GM19455 (cell line): ENCODE measurements around the gene CEP112.

Source experiments
- ATAC-seq: cut with Tn5 transposase; IDR thresholded peaks from one replicate; pipeline ENCODE4 v1.9.1; 2021; ENCODE audit not compliant: unreplicated experiment

CEP112 gene

GRCh38 chr17:65895969-65896368 lies 296.0 kb downstream of the CEP112 start:
- ATAC-seq = no peak

- no peak for ATAC-seq
Observed at GRCh38 chr17:65893692-65894279, 298.1 kb downstream of the CEP112 start.

GRCh38 chr17:65892912-65893377 lies 299.0 kb downstream of the CEP112 start:
- ATAC-seq = no peak

- ATAC-seq = no peak
Observed at GRCh38 chr17:65891231-65891735, 300.6 kb downstream of the CEP112 start.

- no peak for ATAC-seq
Observed at GRCh38 chr17:65888649-65889048, 303.3 kb downstream of the CEP112 start.

- no peak for ATAC-seq
Observed at GRCh38 chr17:65886315-65887245, 305.4 kb downstream of the CEP112 start.

- ATAC-seq = no peak
Observed at GRCh38 chr17:65885541-65886312, 306.2 kb downstream of the CEP112 start.

DNA sequence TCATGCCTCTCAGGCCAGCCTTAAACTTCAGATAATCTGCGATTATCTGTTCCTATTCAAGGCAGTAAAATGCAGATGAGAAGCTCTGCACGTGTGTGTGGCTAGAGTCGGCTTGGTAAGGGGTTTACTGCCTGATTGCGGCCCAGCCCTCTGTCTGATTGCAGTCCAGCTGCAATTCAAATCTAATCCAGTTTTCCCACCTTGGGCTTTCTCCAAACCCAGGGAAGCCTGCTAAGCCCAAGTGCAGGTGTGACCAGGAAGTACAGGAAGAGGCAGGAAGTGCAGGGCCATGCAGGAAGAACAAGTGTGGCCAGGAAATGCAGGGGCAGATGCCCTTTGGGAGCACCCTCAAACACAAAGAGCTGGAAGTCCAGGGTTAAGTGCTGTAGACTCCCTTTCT lies 314.9 kb downstream of the CEP112 start:
- no peak for ATAC-seq

GRCh38 chr17:65868881-65869280 lies 323.1 kb downstream of the CEP112 start:
- ATAC-seq = no peak

DNA sequence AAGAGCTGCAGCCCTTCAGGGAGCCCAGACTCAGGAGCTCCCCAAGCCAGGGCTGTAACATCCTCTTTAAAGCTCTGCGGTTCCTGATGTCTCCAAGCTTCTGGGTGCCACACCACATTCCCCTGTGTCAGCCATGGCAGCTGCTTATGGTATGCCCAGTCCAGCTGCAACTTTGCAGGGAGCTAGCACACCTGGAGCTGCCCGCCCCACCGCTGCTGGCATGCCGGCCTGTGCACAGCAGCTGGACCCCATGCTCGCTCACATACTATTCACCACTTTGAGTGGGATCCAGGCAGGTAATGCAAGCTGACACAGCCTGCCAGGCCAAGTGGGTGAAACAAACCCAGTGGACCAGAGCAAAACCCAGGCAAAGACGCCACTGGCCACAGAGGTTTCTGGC lies 324.9 kb downstream of the CEP112 start:
- no peak for ATAC-seq

GRCh38 chr17:65865715-65866425 lies 326.1 kb downstream of the CEP112 start:
- ATAC-seq = no peak

DNA sequence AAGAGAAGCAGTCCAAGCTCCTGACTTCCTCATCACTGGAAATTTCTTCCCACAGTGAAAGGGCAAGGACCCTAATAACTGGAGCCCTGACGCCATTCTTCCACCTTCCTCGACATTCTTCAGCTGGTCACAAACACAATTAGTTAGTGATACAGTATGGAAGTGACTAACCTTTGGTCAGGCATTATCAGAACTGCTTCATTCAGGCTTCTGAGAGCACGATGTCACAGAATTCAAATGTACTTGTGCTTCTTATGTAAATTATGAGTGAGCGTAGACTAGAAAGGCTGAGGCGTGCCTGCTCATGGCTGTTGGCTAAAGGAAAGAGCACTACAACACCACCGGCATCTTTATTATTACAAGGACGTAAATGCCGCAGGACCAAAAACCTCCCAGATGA lies 327.5 kb downstream of the CEP112 start:
- ATAC-seq = no peak

DNA sequence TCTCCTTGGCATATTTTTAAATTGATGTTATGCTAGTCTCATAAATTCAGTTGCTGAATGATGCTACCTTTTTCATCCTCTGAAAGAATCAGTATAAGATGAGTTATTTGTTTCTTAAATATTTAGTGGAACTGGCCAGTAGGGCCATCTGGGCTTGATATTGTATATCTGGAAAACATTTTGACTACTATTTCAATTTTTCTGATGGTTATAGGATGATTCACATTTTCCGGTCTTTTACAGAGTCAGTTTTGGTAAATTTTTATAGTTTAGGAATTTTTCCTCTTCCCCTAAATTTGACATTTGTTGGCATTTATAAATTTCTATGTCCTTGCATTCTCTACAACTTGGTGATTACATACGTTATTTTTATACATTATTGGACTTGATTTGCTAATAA lies 334.2 kb downstream of the CEP112 start:
- ATAC-seq = no peak

DNA sequence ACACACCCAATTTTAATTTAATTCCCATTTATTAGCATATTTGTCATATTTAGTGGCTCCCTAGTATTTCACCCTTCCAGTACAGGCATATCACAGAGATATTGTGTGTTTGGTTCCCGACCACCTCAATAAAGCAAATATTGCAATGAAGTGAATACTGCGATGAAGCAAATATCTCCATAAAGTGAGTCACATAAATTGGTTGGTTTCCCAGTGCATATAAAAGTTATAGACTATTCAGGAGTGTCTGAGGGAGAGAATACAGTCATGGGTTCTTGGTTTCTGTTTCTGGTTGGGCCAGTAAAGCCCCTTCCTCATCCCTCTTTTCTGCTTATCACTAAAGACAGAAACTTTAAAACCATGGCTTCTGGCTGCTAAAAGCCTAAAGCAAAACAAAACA lies 335.1 kb downstream of the CEP112 start:
- no peak for ATAC-seq

- ATAC-seq = no peak
Observed at GRCh38 chr17:65855675-65856074, 336.3 kb downstream of the CEP112 start.

DNA sequence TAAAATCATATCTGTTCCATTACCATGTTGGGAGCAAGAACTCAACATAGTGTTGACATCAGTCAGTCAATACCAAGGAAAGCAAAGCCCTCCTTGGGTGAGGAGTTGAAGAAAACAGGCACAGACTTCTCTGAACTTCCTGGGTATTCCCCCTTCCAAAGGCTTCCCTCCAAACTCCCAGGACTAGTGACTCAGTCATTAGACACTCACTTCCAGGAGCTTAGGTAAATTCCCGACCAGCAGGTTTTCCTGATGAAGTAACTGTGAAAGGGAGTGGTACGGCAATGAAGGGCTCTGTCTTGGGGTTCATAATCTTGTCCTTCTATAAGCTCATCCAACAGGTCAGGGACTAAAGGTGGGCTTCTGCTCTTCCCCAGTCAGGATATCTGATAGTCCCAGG lies 336.7 kb downstream of the CEP112 start:
- ATAC-seq = no peak

DNA sequence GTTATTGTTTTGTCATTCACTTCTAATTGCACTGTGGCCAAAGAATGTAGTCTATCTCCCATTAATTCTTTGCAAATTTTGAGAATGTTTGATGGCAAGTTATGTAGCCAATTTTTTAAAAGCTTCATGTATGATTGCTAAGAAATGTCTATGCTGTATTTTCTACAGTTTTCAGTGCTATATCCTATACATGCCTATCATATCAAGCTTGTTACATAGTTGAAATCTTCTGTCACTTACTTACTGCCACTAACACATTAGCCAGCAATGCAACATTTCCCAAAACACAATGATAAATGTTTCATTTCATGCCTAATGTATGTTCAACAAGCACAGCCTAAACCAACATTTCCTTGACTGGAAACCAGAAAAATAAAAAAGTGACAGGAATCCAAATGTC lies 338.1 kb downstream of the CEP112 start:
- ATAC-seq = no peak

GRCh38 chr17:65852911-65853310 lies 339.0 kb downstream of the CEP112 start:
- ATAC-seq = no peak

- no peak for ATAC-seq
Observed at GRCh38 chr17:65851965-65852736, 339.8 kb downstream of the CEP112 start.

DNA sequence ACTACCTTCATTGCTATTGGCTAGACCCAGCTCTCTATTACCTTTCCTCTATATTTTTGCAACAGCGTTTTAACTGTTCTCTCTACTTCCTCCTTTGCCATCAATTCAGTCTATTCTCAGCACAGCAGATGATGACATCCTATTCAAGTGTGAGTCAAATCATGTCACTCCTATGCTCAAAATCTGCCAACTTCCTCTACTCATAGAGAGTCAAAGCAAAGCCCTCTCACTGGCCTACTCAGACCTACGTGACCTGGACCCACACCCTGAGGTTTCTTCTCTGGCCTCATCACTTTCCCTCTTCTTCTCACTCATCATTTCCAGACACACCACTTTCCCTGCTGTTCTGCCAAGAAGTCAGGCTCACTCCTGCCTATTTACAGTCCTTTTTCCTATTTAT lies 341.4 kb downstream of the CEP112 start:
- no peak for ATAC-seq
